Psoas muscle (tissue), 8 donors: ENCODE data around the gene SPINK9. TPM values are rescaled to one million over a fixed set of nuclear protein-coding genes. Genes with fewer than 3 reads are reported as not detected.

Experiments
- ATAC-seq, 4 donors: fragments of 200-7000 bp; cut with Tn5 transposase; one replicate each; pipeline ENCODE4 v1.9.1; 2020; ENCODE audit warnings: moderate library complexity in 3 of 4, mild to moderate bottlenecking in 2 of 4
- DNase-seq, 2 donors: peaks; one replicate each; pipeline ENCODE4 v3.0.0-alpha.2; 2020
- H3K27ac ChIP-seq: fragments of 200-600 bp; one replicate; pipeline ENCODE4 v1.8.0; 2022
- H3K27me3 ChIP-seq, 3 donors: fragments of 200-600 bp in 1 of 3; one replicate each; pipeline versions ENCODE4 v1.6.1 to v1.8.0; 2013 to 2022; ENCODE audit warnings: low read length in 2 of 3, mild to moderate bottlenecking in 2 of 3, moderate library complexity in 1 of 3; ENCODE audit not compliant: insufficient read depth in 3 of 3
- H3K36me3 ChIP-seq, 2 donors: fragments of 200-600 bp in 1 of 2; one replicate each; pipeline versions ENCODE4 v1.6.1 to v1.8.0; 2013 to 2022; ENCODE audit warnings: low read depth in 1 of 2, mild to moderate bottlenecking in 1 of 2, moderate library complexity in 1 of 2; ENCODE audit not compliant: insufficient read depth in 1 of 2
- H3K4me1 ChIP-seq: fragments of 200-600 bp; one replicate; pipeline ENCODE4 v1.8.0; 2022
- H3K4me3 ChIP-seq: fragments of 200-600 bp; one replicate; pipeline ENCODE4 v1.8.0; 2022; ENCODE audit warnings: mild to moderate bottlenecking
- H3K9me3 ChIP-seq: fragments of 200-600 bp; one replicate; pipeline ENCODE4 v1.8.0; 2022
- WGBS, 3 donors: extraction: QIAGEN DNeasy Blood & Tissue Kit; methylation state at CpG; one replicate each; pipeline versions ENCODE4 v1.1.6 to v1.1.7; 2013; 5-methylcytosine and 5-hydroxymethylcytosine counted together
- intact Hi-C, 2 donors: fragments of 100-400 bp; cut with DNase I; formaldehyde crosslinking; loops; one replicate each; pipeline versions ENCODE4 v1.11.0 to v1.14.2; 2022
- polyA plus RNA-seq, 3 donors: library from polyadenylated mRNA; stranded (reverse); fragments of 200-250 nt; gene quantifications; one replicate each; pipeline ENCODE4 v1.2.3, GENCODE V29; 2013
- total RNA-seq, 4 donors: library from RNA; stranded (reverse); fragmentation: NEBNext Ultra II Directional in 2 of 4; extraction: Animal tissue kit (Norgen Biotek cat#: 25700) in 2 of 4; gene quantifications; one replicate each; pipeline versions ENCODE4 v1.2.1 to v1.2.4, GENCODE V29; 2021 to 2023
- TF ChIP-seq, protein P1 (sequence below): fragments of 200-600 bp; IDR thresholded peaks from one replicate; pipeline ENCODE4 v1.8.0; 2022; ENCODE audit warnings: antibody characterized with exemption
- donor health status: healthy with polysubstance abuse.
- donor health status: DM: no; HTN: no; CAD: no; lungs with moderate emphysema.
- donor health status: Bipolar disorder and iron deficiency.
- donor health status: healthy.
- donor health status: DM: yes; HTN: yes; CAD: no.
- donor health status: DM: no; HTN: no; CAD: no.
- donor health status: DM: no; HTN: no; CAD: no.
- donor health status: DM: yes; HTN: yes; CAD: no.

The SPINK9 gene
- total and polyA plus RNA-seq, 7 donors = not detected

DNA sequence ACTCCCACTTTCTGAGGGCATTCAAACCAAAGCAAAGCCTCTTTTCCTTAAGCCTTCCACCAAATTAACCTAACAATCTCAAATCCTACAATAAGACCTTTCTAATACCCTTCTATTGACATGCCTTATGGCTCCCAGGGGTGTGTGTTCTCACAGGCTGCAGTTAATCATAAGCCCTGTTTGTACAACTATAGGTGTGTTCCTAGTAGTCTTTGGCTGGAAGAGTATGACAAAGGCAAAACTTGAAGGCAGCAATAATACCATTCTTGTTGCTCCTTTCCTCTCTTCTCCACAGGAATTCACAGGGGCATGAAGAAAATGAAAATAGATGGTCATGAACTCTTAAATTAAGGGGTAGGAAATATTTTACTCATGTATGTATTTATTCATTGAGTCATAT lies 37.5 kb downstream of the SPINK9 start:
- ATAC-seq (no peak), DNase-seq (no peak)
- Histone ChIP-seq H3K9me3 (peaks cover 11% of the 10 kb centered on the region), H3K4me3 (no peak overlapping the region), H3K36me3 (peaks cover 0 to 25% of the 10 kb centered on the region in 2 donors), H3K4me1 (no peaks in the 10 kb centered on the region), H3K27me3 (no peaks in the 10 kb centered on the region), H3K27ac (no peak overlapping the region)
- intact Hi-C loops = no loop called here
- TF ChIP-seq, protein P1, sequence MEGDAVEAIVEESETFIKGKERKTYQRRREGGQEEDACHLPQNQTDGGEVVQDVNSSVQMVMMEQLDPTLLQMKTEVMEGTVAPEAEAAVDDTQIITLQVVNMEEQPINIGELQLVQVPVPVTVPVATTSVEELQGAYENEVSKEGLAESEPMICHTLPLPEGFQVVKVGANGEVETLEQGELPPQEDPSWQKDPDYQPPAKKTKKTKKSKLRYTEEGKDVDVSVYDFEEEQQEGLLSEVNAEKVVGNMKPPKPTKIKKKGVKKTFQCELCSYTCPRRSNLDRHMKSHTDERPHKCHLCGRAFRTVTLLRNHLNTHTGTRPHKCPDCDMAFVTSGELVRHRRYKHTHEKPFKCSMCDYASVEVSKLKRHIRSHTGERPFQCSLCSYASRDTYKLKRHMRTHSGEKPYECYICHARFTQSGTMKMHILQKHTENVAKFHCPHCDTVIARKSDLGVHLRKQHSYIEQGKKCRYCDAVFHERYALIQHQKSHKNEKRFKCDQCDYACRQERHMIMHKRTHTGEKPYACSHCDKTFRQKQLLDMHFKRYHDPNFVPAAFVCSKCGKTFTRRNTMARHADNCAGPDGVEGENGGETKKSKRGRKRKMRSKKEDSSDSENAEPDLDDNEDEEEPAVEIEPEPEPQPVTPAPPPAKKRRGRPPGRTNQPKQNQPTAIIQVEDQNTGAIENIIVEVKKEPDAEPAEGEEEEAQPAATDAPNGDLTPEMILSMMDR = no peak

DNA sequence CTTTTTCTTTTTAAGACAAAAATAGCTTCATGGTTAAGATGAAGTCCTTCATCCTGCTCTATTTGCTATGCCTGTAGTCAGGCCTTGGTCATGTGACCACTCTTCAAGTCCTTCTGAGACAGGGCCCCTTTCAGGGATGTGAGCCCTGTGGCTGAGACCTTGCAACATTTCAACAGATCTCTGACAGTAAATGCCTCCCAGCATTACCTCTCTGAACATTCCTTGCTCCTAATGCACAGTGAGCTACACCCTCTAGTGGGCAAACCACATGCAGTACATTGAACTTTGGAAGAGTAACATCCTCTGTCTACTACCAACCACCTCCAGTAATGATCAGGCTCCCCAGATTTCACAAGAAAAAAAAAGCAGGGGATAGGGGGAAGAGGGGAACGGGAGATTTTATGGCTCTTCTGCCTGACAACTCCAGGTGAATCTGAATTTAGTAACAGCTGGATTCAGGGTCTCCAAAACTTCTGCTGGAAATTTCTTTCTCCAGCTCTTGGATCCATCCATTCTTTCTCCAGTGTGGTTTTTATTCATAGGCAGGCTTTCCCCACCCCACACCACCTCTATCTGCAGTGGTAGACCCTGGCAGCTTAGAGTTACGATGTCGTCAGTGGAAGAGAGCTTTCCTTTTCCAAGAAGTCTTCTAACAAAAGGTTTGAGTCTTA lies 39.5 kb downstream of the SPINK9 start:
- intact Hi-C loops = loop anchor here in 1 of 2 donors (5.0 kb wide), 1 partner anchor 198 kb away; no protein-coding TSS in a partner anchor
- ATAC-seq (peak; percentile 57 to 81 (median 75)), DNase-seq (no peak)
- Histone ChIP-seq H3K4me3 (no peak overlapping the region), H3K27me3 (no peaks in the 10 kb centered on the region), H3K36me3 (peaks cover 0 to 32% of the 10 kb centered on the region in 2 donors), H3K27ac (no peak overlapping the region), H3K4me1 (no peaks in the 10 kb centered on the region), H3K9me3 (no peaks in the 10 kb centered on the region)
- TF ChIP-seq, protein P1 = peak; percentile 50
- WGBS, 3 donors = 74% methylated on average over 3 of the region's 3 CpGs

DNA sequence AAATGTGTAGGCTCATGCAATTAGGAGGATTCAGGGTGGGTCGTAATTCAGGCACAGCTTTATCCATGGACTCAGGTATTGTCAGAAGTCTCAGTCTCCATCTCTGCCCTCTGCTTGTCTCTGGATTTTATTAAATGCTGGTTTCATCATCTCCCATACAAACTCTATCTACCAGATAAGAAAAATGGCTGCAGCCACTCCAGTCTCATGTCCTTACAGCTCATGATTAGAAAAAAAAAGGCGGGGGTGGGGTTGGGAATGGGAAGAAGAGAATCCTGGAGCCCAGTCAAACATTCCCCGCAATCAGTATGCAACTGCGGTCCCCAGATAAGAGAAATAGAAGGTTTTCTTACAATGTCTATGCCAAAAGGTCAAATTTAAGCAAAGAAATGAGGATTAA lies 40.8 kb downstream of the SPINK9 start:
- Histone ChIP-seq H3K36me3 (peaks cover 0 to 32% of the 10 kb centered on the region in 2 donors), H3K4me1 (no peaks in the 10 kb centered on the region), H3K9me3 (no peaks in the 10 kb centered on the region), H3K27ac (no peak overlapping the region), H3K27me3 (no peaks in the 10 kb centered on the region), H3K4me3 (no peak overlapping the region)
- no peak for ATAC-seq
- 92 to 97% (median 94%) methylated on average over 4 of the region's 4 CpGs for WGBS, 3 donors
- no peak for DNase-seq
- intact Hi-C loops = loop anchor here in 1 of 2 donors (5.0 kb wide), 1 partner anchor 199 kb away; no protein-coding TSS in a partner anchor
- TF ChIP-seq, protein P1 = no peak

DNA sequence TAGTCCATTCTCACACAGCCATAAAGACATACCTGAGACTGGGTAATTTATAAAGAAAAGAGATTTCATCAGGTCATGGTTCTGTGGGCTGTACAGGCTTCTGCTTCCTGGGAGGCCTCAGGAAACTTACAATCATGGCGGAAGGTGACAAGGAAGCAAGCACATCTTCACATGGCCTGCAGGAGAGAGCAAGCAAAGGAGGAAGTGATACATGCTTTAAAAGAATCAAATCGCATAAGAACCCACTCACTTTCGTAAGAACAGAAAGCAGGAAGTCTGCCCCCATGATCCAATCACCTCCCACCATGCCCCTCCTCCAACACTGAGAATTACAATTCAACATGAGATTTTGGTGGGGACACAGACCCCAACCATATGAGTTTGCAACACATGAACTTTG lies 43.3 kb downstream of the SPINK9 start:
- no peak for ATAC-seq
- Histone ChIP-seq H3K27ac (no peak overlapping the region), H3K4me1 (peaks cover 5% of the 10 kb centered on the region), H3K4me3 (no peak overlapping the region), H3K27me3 (no peaks in the 10 kb centered on the region), H3K9me3 (no peaks in the 10 kb centered on the region), H3K36me3 (peaks cover 0 to 27% of the 10 kb centered on the region in 2 donors)
- TF ChIP-seq, protein P1 = no peak
- 85 to 92% (median 91%) methylated on average over 3 of the region's 3 CpGs for WGBS, 3 donors
- intact Hi-C loops = loop anchor here in 1 of 2 donors (5.0 kb wide), 1 partner anchor 201 kb away; no protein-coding TSS in a partner anchor
- DNase-seq = no peak

DNA sequence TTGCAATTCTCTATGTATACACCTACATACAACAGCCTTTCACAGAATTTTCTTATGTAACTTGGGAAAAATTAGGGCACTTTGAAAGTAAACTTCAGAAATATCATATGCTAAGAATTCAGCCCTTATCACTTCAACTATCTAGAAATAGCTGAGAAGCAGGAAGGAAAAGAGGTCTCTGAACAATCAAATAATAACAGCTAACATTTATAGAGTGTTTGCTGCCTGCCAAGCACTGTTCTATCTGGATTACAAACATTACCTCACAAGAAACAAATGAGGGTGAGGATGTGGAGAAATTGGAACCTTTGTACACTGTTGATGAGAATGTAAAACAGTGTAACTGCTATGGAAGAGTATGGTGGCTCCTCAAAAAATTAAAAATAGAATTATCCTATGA lies 44.0 kb downstream of the SPINK9 start:
- H3K27ac ChIP-seq = no peak overlapping the region
- intact Hi-C loops = loop anchor here in 1 of 2 donors (5.0 kb wide), 1 partner anchor 202 kb away; no protein-coding TSS in a partner anchor

More for the DNA sequence above, 44.0 kb downstream of the SPINK9 start:
- no peaks in the 10 kb centered on the region for H3K9me3 ChIP-seq
- DNase-seq (no peak), ATAC-seq (no peak)
- no peak overlapping the region for H3K4me3 ChIP-seq
- TF ChIP-seq, protein P1 = no peak
- peaks cover 0 to 27% of the 10 kb centered on the region in 2 donors for H3K36me3 ChIP-seq
- peaks cover 5% of the 10 kb centered on the region for H3K4me1 ChIP-seq
- H3K27me3 ChIP-seq = no peaks in the 10 kb centered on the region
